Skeletal muscle tissue (tissue), 4 donors: ENCODE data around the gene UBC. TPM values are rescaled to one million over a fixed set of nuclear protein-coding genes. Genes with fewer than 3 reads are reported as not detected.

ENCODE experiments used
- H3K27ac ChIP-seq: one replicate; pipeline ENCODE4 v1.7.0; 2013; ENCODE audit warnings: mild to moderate bottlenecking, low read depth, low read length, inconsistent platforms
- H3K27me3 ChIP-seq, 3 donors: one replicate each; pipeline ENCODE4 v1.7.0; 2013; ENCODE audit warnings: low read length in 3 of 3; ENCODE audit not compliant: control insufficient read depth in 3 of 3, insufficient read depth in 3 of 3
- H3K36me3 ChIP-seq, 3 donors: one replicate each; pipeline ENCODE4 v1.7.0; 2013; ENCODE audit warnings: low read length in 3 of 3; ENCODE audit not compliant: control insufficient read depth in 3 of 3, insufficient read depth in 3 of 3
- H3K4me1 ChIP-seq, 3 donors: one replicate each; pipeline ENCODE4 v1.7.0; 2013; ENCODE audit warnings: low read length in 3 of 3, mild to moderate bottlenecking in 3 of 3; ENCODE audit not compliant: control insufficient read depth in 3 of 3, insufficient read depth in 3 of 3
- H3K4me3 ChIP-seq, 3 donors: one replicate each; pipeline ENCODE4 v1.7.0; 2013; ENCODE audit warnings: low read length in 3 of 3
- H3K9ac ChIP-seq, 3 donors: one replicate each; pipeline ENCODE4 v1.7.0; 2013; ENCODE audit warnings: low read length in 3 of 3, mild to moderate bottlenecking in 3 of 3, moderate library complexity in 2 of 3, low read depth in 1 of 3
- H3K9me3 ChIP-seq, 3 donors: one replicate each; pipeline ENCODE4 v1.7.0; 2013; ENCODE audit warnings: low read length in 3 of 3; ENCODE audit not compliant: control insufficient read depth in 3 of 3
- total RNA-seq: library from RNA; depleted of rRNA; stranded (reverse); fragments of >200 nt; gene quantifications from one replicate; pipeline ENCODE4 v1.2.3, GENCODE V29; 2014
- donor health status: Osteomylitis.

The UBC gene
- 1,198 TPM for total RNA-seq

DNA sequence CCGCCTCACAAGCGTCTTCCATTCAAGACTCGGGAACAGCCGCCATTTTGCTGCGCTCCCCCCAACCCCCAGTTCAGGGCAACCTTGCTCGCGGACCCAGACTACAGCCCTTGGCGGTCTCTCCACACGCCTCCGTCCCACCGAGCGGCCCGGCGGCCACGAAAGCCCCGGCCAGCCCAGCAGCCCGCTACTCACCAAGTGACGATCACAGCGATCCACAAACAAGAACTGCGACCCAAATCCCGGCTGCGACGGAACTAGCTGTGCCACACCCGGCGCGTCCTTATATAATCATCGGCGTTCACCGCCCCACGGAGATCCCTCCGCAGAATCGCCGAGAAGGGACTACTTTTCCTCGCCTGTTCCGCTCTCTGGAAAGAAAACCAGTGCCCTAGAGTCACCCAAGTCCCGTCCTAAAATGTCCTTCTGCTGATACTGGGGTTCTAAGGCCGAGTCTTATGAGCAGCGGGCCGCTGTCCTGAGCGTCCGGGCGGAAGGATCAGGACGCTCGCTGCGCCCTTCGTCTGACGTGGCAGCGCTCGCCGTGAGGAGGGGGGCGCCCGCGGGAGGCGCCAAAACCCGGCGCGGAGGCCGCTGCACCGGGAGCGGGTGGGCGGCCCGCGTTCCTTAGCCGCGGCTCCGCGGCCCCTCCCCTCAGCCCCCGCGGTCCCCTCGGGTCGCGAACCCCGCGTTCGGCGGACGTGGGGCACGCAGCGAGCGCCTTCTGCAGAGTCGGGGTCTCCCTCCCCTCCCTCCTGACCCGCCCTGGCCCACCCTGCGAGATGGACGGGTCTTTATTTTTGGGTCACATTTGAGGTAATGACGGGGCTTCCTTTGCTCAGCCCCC, at the start of gene UBC:
Gene UBC (minus strand): TSS at position 259 of the 847 bp plus-strand sequence. CDS start 879 bp downstream, outside the sequence.
- Histone ChIP-seq H3K27me3 (no peaks in the 10 kb centered on the region), H3K9ac (peak within 1 kb of the TSS; percentile 99 to 100 (median 100)), H3K27ac (peak within 1 kb of the TSS; percentile 100), H3K9me3 (no peaks in the 10 kb centered on the region), H3K4me1 (peaks cover 50 to 60% (median 56%) of the 10 kb centered on the region in 3 donors), H3K36me3 (peaks cover 23% of the 10 kb centered on the region in 3 donors), H3K4me3 (peak within 1 kb of the TSS; percentile 93 to 99 (median 98))

DNA sequence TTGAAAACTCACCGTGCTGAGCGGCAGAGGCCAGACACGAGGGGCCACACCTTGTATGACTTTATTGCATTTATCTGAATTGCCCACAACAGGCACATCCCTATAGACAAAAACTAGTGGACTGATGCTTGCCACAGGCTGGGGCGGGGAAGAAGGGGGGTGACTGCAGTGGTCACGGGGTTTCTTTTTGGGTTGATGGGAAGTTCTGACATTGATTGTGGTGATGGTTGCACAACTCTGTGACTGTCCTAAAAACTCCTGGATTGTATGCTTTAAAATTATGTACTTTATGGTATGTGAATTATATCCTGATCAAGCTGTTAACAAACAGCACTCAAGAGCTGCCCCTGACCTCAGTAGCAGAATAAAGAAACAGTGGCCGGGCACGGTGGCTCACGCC, 48.8 kb upstream of the UBC start:
- Histone ChIP-seq H3K27ac (no peak overlapping the region), H3K36me3 (peaks cover 38 to 52% (median 47%) of the 10 kb centered on the region in 3 donors), H3K9ac (no peak overlapping the region), H3K4me3 (no peak overlapping the region), H3K4me1 (no peaks in the 10 kb centered on the region), H3K27me3 (no peaks in the 10 kb centered on the region), H3K9me3 (no peaks in the 10 kb centered on the region)

DNA sequence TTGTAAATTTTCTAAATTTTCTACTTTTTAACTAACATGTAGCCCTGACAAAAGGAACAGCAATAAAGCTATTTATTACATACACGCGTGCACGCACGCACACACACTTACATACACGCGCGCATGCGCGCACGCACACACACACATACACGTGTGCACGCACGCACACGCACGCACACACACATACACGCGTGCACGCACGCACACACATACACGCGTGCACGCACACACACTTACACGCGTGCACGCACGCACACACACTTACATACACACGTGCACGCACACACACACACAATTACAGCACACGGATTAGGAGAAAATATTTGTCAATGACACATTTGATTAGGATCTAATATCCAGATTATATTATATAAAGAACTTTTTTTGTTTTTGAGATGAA, 46.6 kb upstream of the UBC start:
- Histone ChIP-seq H3K4me1 (no peaks in the 10 kb centered on the region), H3K4me3 (no peak overlapping the region), H3K36me3 (peaks cover 44 to 55% (median 47%) of the 10 kb centered on the region in 3 donors), H3K9me3 (no peaks in the 10 kb centered on the region), H3K27me3 (no peaks in the 10 kb centered on the region), H3K9ac (no peak overlapping the region), H3K27ac (no peak overlapping the region)

DNA sequence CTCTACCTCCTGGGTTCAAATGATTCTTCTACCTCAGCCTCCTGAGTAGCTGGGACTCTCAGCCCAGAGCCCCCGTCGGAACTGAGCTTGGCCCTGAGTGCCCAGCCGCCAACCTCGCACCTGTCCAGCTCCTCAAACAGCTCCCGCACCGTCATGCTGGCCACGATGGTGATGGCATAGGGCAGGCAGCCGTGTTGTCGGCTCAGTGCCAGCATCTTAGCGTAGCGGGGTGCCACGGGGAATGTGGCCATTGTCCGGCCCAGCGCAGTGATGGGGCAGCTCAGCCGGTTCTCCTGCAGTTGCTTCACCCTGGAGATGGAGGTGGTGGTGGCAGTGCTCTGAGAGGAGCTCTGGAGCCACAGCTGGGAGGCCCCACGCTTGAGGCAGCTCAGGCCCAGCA, 42.1 kb upstream of the UBC start:
- Histone ChIP-seq H3K9me3 (no peaks in the 10 kb centered on the region), H3K9ac (no peak overlapping the region), H3K4me3 (no peak overlapping the region), H3K36me3 (peaks cover 48 to 60% (median 49%) of the 10 kb centered on the region in 3 donors), H3K27me3 (no peaks in the 10 kb centered on the region), H3K4me1 (no peaks in the 10 kb centered on the region), H3K27ac (no peak overlapping the region)

DNA sequence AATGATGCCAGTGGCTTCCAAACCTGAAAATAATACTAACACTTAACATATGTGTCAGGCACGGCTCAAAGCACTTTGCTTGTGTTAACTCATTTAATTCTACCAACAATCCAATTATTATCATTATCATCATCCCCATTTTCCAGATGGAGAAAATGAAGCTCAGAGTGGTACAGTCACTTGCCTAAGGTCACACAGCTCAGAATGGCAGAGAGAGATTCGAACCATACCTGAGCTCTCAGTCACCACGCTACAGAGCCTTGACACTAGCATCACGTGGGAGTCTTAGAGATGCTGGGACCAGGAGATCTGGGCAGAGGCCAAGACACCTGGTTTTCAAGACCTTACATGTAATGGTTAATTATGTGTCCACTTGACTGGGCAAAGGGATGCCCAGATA, 40.3 kb upstream of the UBC start:
- no peaks in the 10 kb centered on the region for H3K4me1 ChIP-seq
- H3K36me3 ChIP-seq: peaks cover 51 to 65% (median 52%) of the 10 kb centered on the region in 3 donors
- no peaks in the 10 kb centered on the region for H3K27me3 ChIP-seq
- no peak overlapping the region for H3K9ac ChIP-seq
- no peaks in the 10 kb centered on the region for H3K9me3 ChIP-seq
- no peak overlapping the region for H3K4me3 ChIP-seq
- H3K27ac ChIP-seq: no peak overlapping the region

DNA sequence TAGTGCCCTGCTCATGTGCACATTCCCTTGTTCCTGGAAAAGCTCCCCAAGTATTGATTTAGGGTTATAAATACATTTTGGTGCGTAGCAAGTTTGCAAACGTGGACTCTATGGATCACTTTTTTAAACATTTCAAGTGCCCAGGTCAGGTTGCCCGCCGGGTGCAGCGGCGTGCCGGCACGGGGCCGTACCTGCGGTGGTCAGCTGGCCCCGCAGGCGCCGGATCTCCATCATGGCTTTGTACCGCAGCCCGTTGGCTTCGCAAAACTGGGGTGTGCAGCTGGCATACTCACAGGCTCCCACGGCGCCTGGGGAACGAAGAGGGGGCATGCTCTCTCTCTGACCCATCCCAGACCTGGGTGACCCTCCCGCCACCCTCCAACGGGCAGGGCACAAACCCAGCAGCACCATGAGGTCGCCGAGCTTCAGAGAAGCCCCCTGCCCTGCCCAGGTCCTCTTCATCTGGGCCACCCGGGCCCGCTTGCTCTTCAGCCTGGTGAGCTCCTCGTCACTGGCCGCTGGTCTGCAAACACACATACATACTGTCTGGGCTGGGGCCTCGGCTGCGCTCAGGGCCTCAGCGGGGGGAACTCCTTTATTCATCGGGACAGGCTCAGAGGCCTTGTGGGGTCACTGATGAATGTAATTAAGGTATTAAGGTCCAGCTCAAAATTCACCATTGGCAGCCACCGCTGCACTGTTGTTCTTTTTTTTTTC, 39.4 kb upstream of the UBC start:
- Histone ChIP-seq H3K27ac (no peak overlapping the region), H3K9me3 (no peaks in the 10 kb centered on the region), H3K4me1 (no peaks in the 10 kb centered on the region), H3K27me3 (no peaks in the 10 kb centered on the region), H3K36me3 (peaks cover 53 to 64% (median 58%) of the 10 kb centered on the region in 3 donors), H3K4me3 (no peak overlapping the region), H3K9ac (no peak overlapping the region)

DNA sequence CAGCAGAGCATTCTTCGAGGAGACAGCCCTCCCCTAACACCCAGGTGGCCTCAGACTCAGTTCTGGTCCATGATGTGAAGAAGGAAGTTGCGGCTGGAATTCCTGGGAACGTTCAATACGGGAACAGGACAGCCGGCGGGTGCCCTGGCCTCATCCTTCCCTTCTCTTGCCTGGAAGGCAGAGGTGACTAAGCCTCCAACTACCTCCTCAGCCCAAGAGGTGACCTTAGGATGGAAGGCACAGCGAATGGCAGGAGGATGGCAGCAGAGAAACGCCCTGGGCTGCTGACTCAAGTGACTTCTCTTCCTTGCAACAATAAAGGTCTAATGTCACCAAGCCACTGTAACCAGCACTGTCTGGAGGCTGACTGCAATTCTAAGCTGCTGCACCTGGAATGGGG, 38.4 kb upstream of the UBC start:
- H3K9ac ChIP-seq: no peak overlapping the region
- no peaks in the 10 kb centered on the region for H3K4me1 ChIP-seq
- H3K9me3 ChIP-seq: no peaks in the 10 kb centered on the region
- no peak overlapping the region for H3K27ac ChIP-seq
- peaks cover 52 to 62% (median 60%) of the 10 kb centered on the region in 3 donors for H3K36me3 ChIP-seq
- H3K4me3 ChIP-seq: no peak overlapping the region
- H3K27me3 ChIP-seq: no peaks in the 10 kb centered on the region

DNA sequence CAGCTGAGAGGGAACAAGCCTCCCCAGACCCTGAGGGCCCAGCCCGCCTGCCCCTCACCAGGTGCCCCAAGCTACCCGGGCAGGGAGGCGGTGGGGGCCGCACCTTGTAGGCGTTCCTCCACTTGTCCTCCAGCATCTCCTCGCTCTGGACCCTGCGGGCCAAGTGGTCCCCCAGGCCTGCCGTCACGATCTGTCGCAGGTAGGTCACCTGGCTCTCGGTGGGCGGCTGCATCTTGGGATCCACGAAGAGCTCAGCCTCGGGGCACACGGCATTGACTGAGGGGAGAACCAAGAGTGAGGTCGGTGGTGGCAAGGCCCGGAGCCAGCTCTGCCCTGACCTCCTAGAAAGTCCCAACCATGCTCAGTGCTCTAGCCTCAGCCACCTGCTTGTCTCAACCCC, 37.8 kb upstream of the UBC start:
- no peaks in the 10 kb centered on the region for H3K4me1 ChIP-seq
- H3K9me3 ChIP-seq: no peaks in the 10 kb centered on the region
- peaks cover 54 to 60% (median 60%) of the 10 kb centered on the region in 3 donors for H3K36me3 ChIP-seq

DNA sequence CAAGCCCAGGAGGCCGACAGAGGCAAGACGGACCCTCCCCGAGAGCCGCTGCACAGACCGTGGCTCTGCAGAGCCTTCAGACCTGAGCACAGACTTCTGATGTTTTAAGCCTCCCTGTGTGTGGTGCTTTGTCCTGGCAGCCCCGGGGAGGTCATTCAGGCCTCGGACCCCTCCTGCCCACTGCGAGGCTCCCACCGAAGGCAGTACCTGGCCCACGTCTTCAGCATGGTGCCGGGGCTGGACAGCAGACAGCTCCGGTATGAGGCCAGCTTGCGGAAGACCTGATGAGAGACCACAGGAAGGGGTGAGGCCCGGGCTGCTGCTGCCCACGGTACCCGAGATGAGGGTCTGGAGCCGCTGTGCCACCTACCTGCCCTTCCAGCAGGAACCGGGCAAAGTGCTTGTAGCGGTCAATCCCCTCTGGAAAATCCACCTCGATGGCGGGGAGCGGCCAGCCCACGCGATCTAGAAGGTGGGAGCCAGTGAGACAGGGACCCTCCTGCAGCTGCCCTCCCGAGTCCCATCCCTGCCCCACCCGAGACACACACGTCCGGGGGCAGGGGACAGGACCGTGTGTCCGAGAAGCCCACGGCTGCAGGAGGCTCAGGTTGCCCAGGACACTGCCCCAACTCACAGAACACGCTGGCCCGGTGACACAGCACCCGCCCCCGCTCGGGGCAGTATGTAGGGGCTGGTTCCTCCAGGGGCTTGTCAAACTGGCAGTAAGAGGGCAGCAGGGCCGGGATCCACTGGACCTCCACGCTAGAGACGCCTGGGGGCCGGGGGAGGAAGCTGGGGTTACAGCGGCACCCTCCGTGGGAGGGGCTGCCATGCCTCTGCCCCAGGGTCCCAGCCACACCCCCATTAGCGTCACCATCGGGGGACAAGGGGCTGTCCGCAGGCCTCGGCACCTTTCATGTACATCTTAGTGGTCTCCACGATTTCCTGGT, 35.6 kb upstream of the UBC start:
- Histone ChIP-seq H3K27ac (no peak overlapping the region), H3K27me3 (no peaks in the 10 kb centered on the region), H3K4me3 (no peak overlapping the region), H3K9ac (no peak overlapping the region), H3K9me3 (no peaks in the 10 kb centered on the region), H3K4me1 (no peaks in the 10 kb centered on the region), H3K36me3 (peaks cover 46 to 55% (median 50%) of the 10 kb centered on the region in 3 donors)

More for the DNA sequence above, 37.8 kb upstream of the UBC start:
- Histone ChIP-seq H3K27me3 (no peaks in the 10 kb centered on the region), H3K9ac (no peak overlapping the region), H3K4me3 (no peak overlapping the region), H3K27ac (no peak overlapping the region)
